HepG2 (cell line): ENCODE measurements around the gene SPP1. TPM values are rescaled to one million over a fixed set of nuclear protein-coding genes. Genes with fewer than 3 reads are reported as not detected.

ENCODE experiments used
- ATAC-seq: fragments of 200-7000 bp; cut with Tn5 transposase; 3 replicates; pipeline ENCODE4 v1.9.1; 2020; ENCODE audit warnings: mild to moderate bottlenecking, moderate library complexity
- BruUV-seq: library from RNA; stranded (reverse); fragments of 400-500 nt; replicated peaks from 2 replicates; lab custom pipeline; 2021; lab: Mats Ljungman, UMichigan
- CTCF ChIA-PET: fragments of 300-600 bp; formaldehyde crosslinking; extraction: SDS; loops from one replicate; lab custom pipeline; 2021; ENCODE audit warnings: low total read pairs, inconsistent platforms, low intra/inter-chr PET ratio; lab: Yijun Ruan, JAX
- POLR2A ChIA-PET: fragments of 350-600 bp; sonication (Branson Sonifier 250); formaldehyde crosslinking; loops from one replicate; lab custom pipeline; 2020; ENCODE audit warnings: antibody characterized with exemption, inconsistent platforms; lab: Yijun Ruan, JAX
- DNase-seq: peaks from one replicate; pipeline ENCODE4 v3.0.0-alpha.2; 2015; ENCODE audit warnings: low spot score
- FAIRE-seq: peaks from 3 replicates; lab custom pipeline; 2011; peaks lifted over from hg19 to GRCh38; lab: Jason Lieb, UNC
- H2AFZ ChIP-seq: one replicate; pipeline ENCODE4 v1.6.1; 2011; ENCODE audit warnings: low read length, inconsistent platforms
- H3K27ac ChIP-seq: fragments of 300-600 bp; 3 replicates; pipeline ENCODE4 v1.8.0; 2011; ENCODE audit warnings: mixed run types, mild to moderate bottlenecking, mixed read lengths, low read length, inconsistent platforms; ENCODE audit not compliant: insufficient read depth; ENCODE audit errors: extremely low read length
- H3K27me3 ChIP-seq, 2 experiments: fragments of 200-600 bp in 1 of 2; 2 replicates in 1 of 2; 3 replicates in 1 of 2; pipeline versions ENCODE4 v1.6.0 to v1.8.0; 2011; ENCODE audit warnings: low read length in 2 of 2, mild to moderate bottlenecking in 2 of 2, moderate library complexity in 2 of 2, inconsistent platforms in 1 of 2; ENCODE audit not compliant: insufficient read depth in 2 of 2, control insufficient read depth in 1 of 2
- H3K36me3 ChIP-seq, 2 experiments: fragments of 200-600 bp in 1 of 2; replicated peaks in 1 of 2; 2 replicates in 1 of 2; 3 replicates in 1 of 2; pipeline versions ENCODE4 v1.5.1 to v1.8.0; 2011; ENCODE audit warnings: low read length in 2 of 2, inconsistent platforms in 1 of 2; ENCODE audit not compliant: insufficient read depth in 2 of 2, control insufficient read depth in 1 of 2
- H3K4me1 ChIP-seq: 2 replicates; pipeline ENCODE4 v1.5.1; 2012; ENCODE audit warnings: low read length, inconsistent platforms; ENCODE audit not compliant: insufficient read depth
- H3K4me2 ChIP-seq: 2 replicates; pipeline ENCODE4 v1.6.0; 2011; ENCODE audit warnings: low read depth, low read length, inconsistent platforms
- H3K4me3 ChIP-seq, 3 experiments: fragments of 200-600 bp in 1 of 3; sonication (generic), shearing (Covaris generic) in 1 of 3; replicated peaks in 1 of 3; 2 replicates each; pipeline ENCODE4 v1.5.1; 2011 to 2016; ENCODE audit warnings: low read length in 3 of 3, inconsistent platforms in 2 of 3, low read depth in 2 of 3, mild to moderate bottlenecking in 2 of 3, control low read depth in 1 of 3, mixed read lengths in 1 of 3; ENCODE audit not compliant: insufficient read depth in 1 of 3
- H3K79me2 ChIP-seq: one replicate; pipeline ENCODE4 v1.6.1; 2011; ENCODE audit warnings: low read length, inconsistent platforms; ENCODE audit not compliant: insufficient read depth
- H3K9ac ChIP-seq: 2 replicates; pipeline ENCODE4 v1.6.0; 2011; ENCODE audit warnings: mild to moderate bottlenecking, low read depth, low read length, inconsistent platforms; ENCODE audit not compliant: insufficient read depth
- H3K9me3 ChIP-seq: 2 replicates; pipeline ENCODE4 v1.5.1; 2012; ENCODE audit warnings: mild to moderate bottlenecking, low read length
- H4K20me1 ChIP-seq: 2 replicates; pipeline ENCODE4 v1.6.0; 2011; ENCODE audit warnings: inconsistent platforms, mild to moderate bottlenecking, low read length, moderate library complexity; ENCODE audit not compliant: insufficient read depth
- AGO2 ChIP-seq: fragments of 200-400 bp; formaldehyde crosslinking; optimal IDR thresholded peaks from 2 replicates; pipeline ENCODE3; 2017; ENCODE audit warnings: mild to moderate bottlenecking, low read depth, low read length, moderate library complexity
- CBX5 ChIP-seq: sonication (generic); formaldehyde crosslinking; IDR thresholded peaks from 2 replicates; pipeline ENCODE4 v1.4.0; 2020; ENCODE audit warnings: missing genetic modification reagents, borderline replicate concordance
- CTCF ChIP-seq: sonication (generic); formaldehyde crosslinking; IDR thresholded peaks from 2 replicates; pipeline ENCODE4 v1.5.0; 2020; ENCODE audit warnings: mild to moderate bottlenecking, missing genetic modification reagents, moderate library complexity
- MYNN ChIP-seq: sonication (generic); formaldehyde crosslinking; IDR thresholded peaks from 2 replicates; pipeline ENCODE4 v1.4.0; 2020; ENCODE audit warnings: mild to moderate bottlenecking, low read depth, missing genetic modification reagents
- POLR2G ChIP-seq: fragments of 200-400 bp; formaldehyde crosslinking; IDR thresholded peaks from 2 replicates; pipeline ENCODE4 v1.6.1; 2018; ENCODE audit warnings: mild to moderate bottlenecking, low read depth, low read length, moderate library complexity
- RBFOX2 ChIP-seq: fragments of 200-400 bp; formaldehyde crosslinking; IDR thresholded peaks from 2 replicates; pipeline ENCODE4 v1.6.1; 2017; ENCODE audit warnings: low read depth, mild to moderate bottlenecking, low read length
- SNAPC5 ChIP-seq: sonication (generic); formaldehyde crosslinking; IDR thresholded peaks from 2 replicates; pipeline ENCODE4 v1.8.1; 2023; ENCODE audit warnings: mild to moderate bottlenecking, missing genetic modification reagents, borderline replicate concordance
- ZFP36 ChIP-seq: fragments of 150-350 bp; IDR thresholded peaks from 2 replicates; pipeline ENCODE4 v1.6.1; 2018; ENCODE audit warnings: borderline replicate concordance, low read length, low read depth; ENCODE audit not compliant: partially characterized antibody
- ZNF414 ChIP-seq: sonication (generic); formaldehyde crosslinking; IDR thresholded peaks from 2 replicates; pipeline ENCODE4 v1.5.0; 2020; ENCODE audit warnings: missing genetic modification reagents
- WGBS: methylation state at CpG from one replicate; pipeline ENCODE4 v1.1.6; 2017; ENCODE audit warnings: low lambda C conversion rate; 5-methylcytosine and 5-hydroxymethylcytosine counted together
- in situ Hi-C: cut with HindIII; loops from 2 replicates; pipeline ENCODE4 v1.10.0; 2017; ENCODE audit warnings: low pct_unique_long_range_greater_than_20kb; ENCODE audit not compliant: extremely low pct_ligation_motif_present
- intact Hi-C: fragments of 100-400 bp; cut with micrococcal nuclease; formaldehyde crosslinking; loops from one replicate; pipeline ENCODE4 v1.10.0; 2022; ENCODE audit not compliant: unreplicated experiment
- polyA plus RNA-seq, 8 experiments: library from polyadenylated mRNA; depleted of rRNA in 3 of 8; stranded (reverse) in 7 of 8; unstranded in 1 of 8; fragments of >200 nt; fragmentation: Illumina TruSeq in 4 of 8; extraction: Trizol in 4 of 8; gene quantifications; 2 replicates each; pipeline versions ENCODE4 v1.2.1 to v1.2.3, GENCODE V29; 2011 to 2016; ENCODE audit warnings: low read depth in 4 of 8, missing spikeins in 1 of 8, mixed read lengths in 1 of 8; ENCODE audit not compliant: insufficient read depth in 1 of 8
- total RNA-seq, 5 experiments: library from RNA; depleted of rRNA; stranded (reverse); fragments of >200 nt; fragmentation: Illumina TruSeq; extraction: Trizol; gene quantifications; 2 replicates each; pipeline ENCODE4 v1.2.3, GENCODE V29; 2016; ENCODE audit warnings: low read depth in 1 of 5

SPP1 gene
- total and polyA plus RNA-seq, 2 of the 13 experiments (the other 11 are each of a cell fraction or from before 2014, with no cell fraction given), result 682 to 788 TPM

- ChIA-PET CTCF (no interaction called here), POLR2A (no interaction called here)
- in situ Hi-C loops, result loop anchor here (5.0 to 25.0 kb wide), 3 partner anchors 123 to 443 kb away; partner anchors contain the start of gene SPARCL1
- intact Hi-C loops, result loop anchor here (5.0 kb wide), 1 partner anchor 232 kb away; no protein-coding TSS in a partner anchor
- H3K4me1 ChIP-seq, result peaks cover 33% of the 10 kb centered on the region
- no peak overlapping the region for H2AFZ ChIP-seq
- DNase-seq (no peak), FAIRE-seq (no peak), ATAC-seq (no peak)
- H4K20me1 ChIP-seq, result no peaks in the 10 kb centered on the region
- no peak overlapping the region for H3K9ac ChIP-seq
- no peak overlapping the region for H3K27ac ChIP-seq
- 94% methylated on average over 1 of the region's 1 CpG for WGBS
- no TSS peak for BruUV-seq
- no peak overlapping the region for H3K4me2 ChIP-seq
- no peaks in the 10 kb centered on the region for H3K27me3 ChIP-seq
- H3K4me3 ChIP-seq, result no peak overlapping the region
- peaks cover 15% of the 10 kb centered on the region for H3K79me2 ChIP-seq
- peaks cover 3 to 17% of the 10 kb centered on the region in 2 experiments; a peak in 4 of 5 replicates for H3K36me3 ChIP-seq
- TF ChIP-seq ZFP36 (no peak), MYNN (no peak), RBFOX2 (peak; percentile 75), CBX5 (CRISPR knock-in tag) (no peak), ZNF414 (CRISPR knock-in tag) (no peak), SNAPC5 (no peak), CTCF (CRISPR knock-in tag) (no peak), AGO2 (peak; percentile 62), POLR2G (0 out of 2 replicates have a peak, but pooled peaks have one; percentile 45)
- no peaks in the 10 kb centered on the region for H3K9me3 ChIP-seq
Observed at GRCh38 chr4:87979810-87980209, 4.3 kb downstream of the SPP1 start.
